ENCODE results near the gene ARHGAP22. TPM values are rescaled to one million over a fixed set of nuclear protein-coding genes. Genes with fewer than 3 reads are reported as not detected.

The ARHGAP22 gene
- total RNA-seq, 4 donors from 2014 or later = 0.59 to 2.1 (median 1.2) TPM

GRCh38 chr10:48450741-48451466, 154.0 kb downstream of the ARHGAP22 start:
- Histone ChIP-seq H3K4me1 (no peaks in the 10 kb centered on the region), H3K4me3 (no peak overlapping the region), H3K9me3 (no peaks in the 10 kb centered on the region), H3K36me3 (no peaks in the 10 kb centered on the region), H3K27me3 (peaks cover 0 to 4% (median 0%) of the 10 kb centered on the region in 4 donors), H3K27ac (no peak overlapping the region)
- intact Hi-C loops (cut with DNase I) = no loop called here
- TF ChIP-seq, protein P1, sequence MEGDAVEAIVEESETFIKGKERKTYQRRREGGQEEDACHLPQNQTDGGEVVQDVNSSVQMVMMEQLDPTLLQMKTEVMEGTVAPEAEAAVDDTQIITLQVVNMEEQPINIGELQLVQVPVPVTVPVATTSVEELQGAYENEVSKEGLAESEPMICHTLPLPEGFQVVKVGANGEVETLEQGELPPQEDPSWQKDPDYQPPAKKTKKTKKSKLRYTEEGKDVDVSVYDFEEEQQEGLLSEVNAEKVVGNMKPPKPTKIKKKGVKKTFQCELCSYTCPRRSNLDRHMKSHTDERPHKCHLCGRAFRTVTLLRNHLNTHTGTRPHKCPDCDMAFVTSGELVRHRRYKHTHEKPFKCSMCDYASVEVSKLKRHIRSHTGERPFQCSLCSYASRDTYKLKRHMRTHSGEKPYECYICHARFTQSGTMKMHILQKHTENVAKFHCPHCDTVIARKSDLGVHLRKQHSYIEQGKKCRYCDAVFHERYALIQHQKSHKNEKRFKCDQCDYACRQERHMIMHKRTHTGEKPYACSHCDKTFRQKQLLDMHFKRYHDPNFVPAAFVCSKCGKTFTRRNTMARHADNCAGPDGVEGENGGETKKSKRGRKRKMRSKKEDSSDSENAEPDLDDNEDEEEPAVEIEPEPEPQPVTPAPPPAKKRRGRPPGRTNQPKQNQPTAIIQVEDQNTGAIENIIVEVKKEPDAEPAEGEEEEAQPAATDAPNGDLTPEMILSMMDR (IDR thresholded peaks at IDR 0.05) = no peak
- no peak for TF ChIP-seq POLR2A (IDR thresholded peaks at IDR 0.05)
- no peak for DNase-seq
- WGBS, 2 donors = no CpG with 5 or more reads among the region's 43 CpGs

DNA sequence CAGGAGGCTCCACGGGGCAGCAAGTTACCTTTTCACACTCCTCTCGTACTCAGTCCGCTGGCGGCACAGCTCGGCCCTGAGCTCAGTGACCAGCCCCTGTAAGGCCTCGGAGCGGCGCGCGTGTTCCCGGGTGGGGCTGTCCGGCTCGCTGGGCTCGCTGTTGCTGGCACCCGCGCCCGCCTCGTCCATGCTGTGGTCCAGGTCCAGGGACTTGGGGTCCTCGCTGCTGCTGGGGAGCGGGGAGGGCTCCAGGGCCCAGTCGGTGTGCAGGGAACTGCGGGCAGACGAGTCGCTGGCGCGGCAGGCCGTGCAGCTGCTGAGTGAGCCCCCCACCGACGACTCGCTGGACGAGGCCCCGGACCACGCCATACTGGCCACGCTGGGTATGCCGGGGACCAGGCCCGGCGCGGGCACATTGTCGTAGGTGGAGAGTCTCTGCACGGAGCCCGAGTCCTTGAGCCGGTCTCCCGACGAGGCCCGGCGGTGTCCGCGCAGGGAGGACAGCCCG, 154.6 kb downstream of the ARHGAP22 start:
- Histone ChIP-seq H3K27ac (no peak overlapping the region), H3K27me3 (no peaks in the 10 kb centered on the region), H3K4me1 (no peaks in the 10 kb centered on the region), H3K36me3 (no peaks in the 10 kb centered on the region), H3K4me3 (no peak overlapping the region), H3K9me3 (no peaks in the 10 kb centered on the region)
- intact Hi-C loops (cut with DNase I) = no loop called here
- TF ChIP-seq POLR2A (IDR thresholded peaks at IDR 0.05) = no peak
- TF ChIP-seq, protein P1 (IDR thresholded peaks at IDR 0.05) = no peak
- no peak for DNase-seq
- whole genome bisulfite sequencing, 2 donors = no CpG with 5 or more reads among the region's 49 CpGs

GRCh38 chr10:48449501-48450232, 155.2 kb downstream of the ARHGAP22 start:
- intact Hi-C loops (cut with DNase I) = no loop called here

GRCh38 chr10:48448796-48449195, 156.1 kb downstream of the ARHGAP22 start:
- TF ChIP-seq, protein P1 (IDR thresholded peaks at IDR 0.05) = no peak
- TF ChIP-seq POLR2A (IDR thresholded peaks at IDR 0.05) = no peak
- no peak for DNase-seq

More at GRCh38 chr10:48449501-48450232, 155.2 kb downstream of the ARHGAP22 start:
- Histone ChIP-seq H3K27ac (no peak overlapping the region), H3K36me3 (no peaks in the 10 kb centered on the region), H3K4me1 (no peaks in the 10 kb centered on the region), H3K9me3 (no peaks in the 10 kb centered on the region), H3K4me3 (no peak overlapping the region), H3K27me3 (no peaks in the 10 kb centered on the region)
- DNase-seq = no peak
- TF ChIP-seq POLR2A (IDR thresholded peaks at IDR 0.05) = no peak
- TF ChIP-seq, protein P1 (IDR thresholded peaks at IDR 0.05) = no peak
- 71% methylated on average over 5 of the region's 19 CpGs; no CpG with 5 or more reads in 1 of the 2 donors for WGBS, 2 donors

More at GRCh38 chr10:48448796-48449195, 156.1 kb downstream of the ARHGAP22 start:
- Histone ChIP-seq H3K4me3 (no peak overlapping the region), H3K36me3 (no peaks in the 10 kb centered on the region), H3K9me3 (no peaks in the 10 kb centered on the region), H3K27me3 (no peaks in the 10 kb centered on the region), H3K27ac (no peak overlapping the region), H3K4me1 (no peaks in the 10 kb centered on the region)
- 100% methylated on average over 2 of the region's 4 CpGs for WGBS, 2 donors
- intact Hi-C loops (cut with DNase I) = no loop called here
